GM12878 (cell line): ENCODE measurements around the gene DDX10. TPM values are rescaled to one million over a fixed set of nuclear protein-coding genes. Genes with fewer than 3 reads are reported as not detected.

Source experiments
- ATF7 ChIP-seq: fragments of 450-650 bp; IDR thresholded peaks from 2 replicates; pipeline ENCODE4 v1.6.1; 2016; ENCODE audit warnings: low read depth, mild to moderate bottlenecking
- BCL11A ChIP-seq: IDR thresholded peaks from 2 replicates; pipeline ENCODE4 v1.6.1; 2011; ENCODE audit warnings: low read depth, low read length
- CBX3 ChIP-seq: fragments of 200-600 bp; sonication (generic); IDR thresholded peaks from 2 replicates; pipeline ENCODE4 v1.6.1; 2016; ENCODE audit warnings: low read depth, borderline replicate concordance
- CBX5 ChIP-seq: sonication (generic); IDR thresholded peaks from 2 replicates; pipeline ENCODE4 v1.6.1; 2016; ENCODE audit warnings: low read depth, moderate library complexity, mild to moderate bottlenecking, inconsistent platforms
- CHD4 ChIP-seq: fragments of 200-600 bp; sonication (generic); IDR thresholded peaks from 2 replicates; pipeline ENCODE4 v1.6.1; 2016; ENCODE audit warnings: mild to moderate bottlenecking
- CTCF ChIP-seq, 3 experiments: IDR thresholded peaks in 2 of 3; conservative IDR thresholded peaks in 1 of 3; 2 replicates each; pipeline ENCODE4 v1.5.1; 2011; ENCODE audit warnings: low read depth in 3 of 3, low read length in 3 of 3, mild to moderate bottlenecking in 3 of 3, control low read depth in 2 of 3, moderate library complexity in 2 of 3, inconsistent platforms in 1 of 3, mixed read lengths in 1 of 3; ENCODE audit not compliant: control insufficient read depth in 2 of 3, insufficient read depth in 1 of 3; ENCODE audit errors: extremely low read depth in 1 of 3
- CUX1 ChIP-seq: IDR thresholded peaks from 2 replicates; pipeline ENCODE4 v1.6.1; 2012; ENCODE audit warnings: improper control_type of control experiment, low read depth, low read length; ENCODE audit not compliant: insufficient replicate concordance
- EGR1 ChIP-seq, 2 experiments: IDR thresholded peaks; 1 replicate in 1 of 2; 2 replicates in 1 of 2; pipeline ENCODE4 v1.6.1; 2011 to 2012; ENCODE audit warnings: low read depth in 2 of 2, low read length in 2 of 2, borderline replicate concordance in 1 of 2, mild to moderate bottlenecking in 1 of 2, moderate library complexity in 1 of 2
- POLR2AphosphoS2 ChIP-seq: IDR thresholded peaks from 2 replicates; pipeline ENCODE4 v1.6.1; 2011; ENCODE audit warnings: low read depth, mild to moderate bottlenecking, low read length, improper control_type of control experiment, moderate library complexity
- SMARCA5 ChIP-seq: fragments of 450-650 bp; IDR thresholded peaks from 2 replicates; pipeline ENCODE4 v1.6.1; 2017; ENCODE audit warnings: mild to moderate bottlenecking
- STAT1 ChIP-seq: fragments of 450-650 bp; conservative IDR thresholded peaks from 2 replicates; pipeline ENCODE4 v1.6.1; 2014; ENCODE audit warnings: antibody characterized with exemption, mild to moderate bottlenecking
- TARDBP ChIP-seq: IDR thresholded peaks from 2 replicates; pipeline ENCODE4 v1.6.1; 2016; ENCODE audit warnings: borderline replicate concordance
- YBX1 ChIP-seq: fragments of 450-650 bp; IDR thresholded peaks from 2 replicates; pipeline ENCODE4 v1.6.1; 2016; ENCODE audit warnings: antibody characterized with exemption
- polyA plus RNA-seq, 11 experiments: library from polyadenylated mRNA; depleted of rRNA in 4 of 11; unstranded in 6 of 11; stranded (reverse) in 5 of 11; fragments of >200 nt; fragmentation: Nextera tagmentation in 4 of 11; fragmentation: Illumina TruSeq in 1 of 11; extraction: Ambion mirVana in 4 of 11; extraction: Trizol in 1 of 11; gene quantifications; 1 replicate in 1 of 11; 2 replicates in 10 of 11; pipeline versions ENCODE4 v1.2.1 to v1.2.3, GENCODE V29; 2011 to 2016; ENCODE audit warnings: inconsistent platforms in 2 of 11, missing spikeins in 2 of 11, low read depth in 1 of 11
- total RNA-seq, 4 experiments: library from RNA; depleted of rRNA in 3 of 4; stranded (reverse); fragments of >200 nt in 3 of 4; fragmentation: Illumina TruSeq in 1 of 4; extraction: Trizol in 1 of 4; gene quantifications; 2 replicates each; pipeline versions ENCODE4 v1.2.1 to v1.2.3, GENCODE V29; 2013 to 2021
- TF ChIP-seq, protein P1 (sequence below): IDR thresholded peaks from 2 replicates; pipeline ENCODE4 v1.6.1; 2011; ENCODE audit warnings: mild to moderate bottlenecking, low read depth, low read length, moderate library complexity; ENCODE audit not compliant: insufficient replicate concordance

The DDX10 gene
- total and polyA plus RNA-seq, 10 of the 15 experiments (the other 5 are each of a cell fraction or from before 2014, with no cell fraction given) = 20.9 to 51.5 (median 31.9) TPM

- TF ChIP-seq CTCF (IDR thresholded peaks at IDR 0.05 in 2 of 3, conservative IDR thresholded peaks at IDR 0.05 in 1 of 3; ENCODE audit: control insufficient read depth in 2 of 3, extremely low read depth in 1 of 3, insufficient read depth in 1 of 3, low read depth in 3 of 3, low read length in 3 of 3) (no peak), CBX5 (no peak), POLR2AphosphoS2 (no peak), SMARCA5 (no peak), BCL11A (no peak), CBX3 (no peak), STAT1 (no peak), CUX1 (no peak), EGR1 (IDR thresholded peaks at IDR 0.05; ENCODE audit: borderline replicate concordance in 1 of 2, low read depth in 2 of 2, low read length in 2 of 2) (no peak), CHD4 (no peak), YBX1 (no peak), TARDBP (no peak), ATF7 (no peak)
- TF ChIP-seq, protein P1, sequence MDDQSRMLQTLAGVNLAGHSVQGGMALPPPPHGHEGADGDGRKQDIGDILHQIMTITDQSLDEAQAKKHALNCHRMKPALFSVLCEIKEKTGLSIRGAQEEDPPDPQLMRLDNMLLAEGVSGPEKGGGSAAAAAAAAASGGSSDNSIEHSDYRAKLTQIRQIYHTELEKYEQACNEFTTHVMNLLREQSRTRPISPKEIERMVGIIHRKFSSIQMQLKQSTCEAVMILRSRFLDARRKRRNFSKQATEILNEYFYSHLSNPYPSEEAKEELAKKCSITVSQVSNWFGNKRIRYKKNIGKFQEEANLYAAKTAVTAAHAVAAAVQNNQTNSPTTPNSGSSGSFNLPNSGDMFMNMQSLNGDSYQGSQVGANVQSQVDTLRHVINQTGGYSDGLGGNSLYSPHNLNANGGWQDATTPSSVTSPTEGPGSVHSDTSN = no peak
- TF ChIP-seq, all 136 proteins: peak for 0
Measured at GRCh38 chr11:108807262-108807661, 142.4 kb downstream of the DDX10 start (continued).
